ENCODE measurements around the gene NQO2.
A peak's percentile ranks its signal among the peaks of the same experiment; 100 is the strongest.
"Not testable (repeated sequence)": the region's sequence is repeated elsewhere in the genome, so short reads cannot be mapped to it uniquely, and the experiment has no call there.

The NQO2 gene

GRCh38 chr6:3037638-3038365 lies 38.1 kb downstream of the NQO2 start:
- no peak for DNase-seq (ENCODE audit: low spot score)

- no peak for DNase-seq (ENCODE audit: low spot score)
These were observed 39.7 kb downstream of the NQO2 start for GRCh38 chr6:3039384-3039783.

- DNase-seq (ENCODE audit: low spot score) = no peak
These were observed 41.5 kb downstream of the NQO2 start for GRCh38 chr6:3041147-3041546.

- no peak for DNase-seq (ENCODE audit: low spot score)
These were observed 41.9 kb downstream of the NQO2 start for GRCh38 chr6:3041606-3042005.

GRCh38 chr6:3045369-3045768 lies 45.7 kb downstream of the NQO2 start:
- DNase-seq (ENCODE audit: low spot score) = no peak

GRCh38 chr6:3045777-3046176 lies 46.1 kb downstream of the NQO2 start:
- DNase-seq (ENCODE audit: low spot score) = no peak

- no peak for DNase-seq (ENCODE audit: low spot score)
These were observed 46.6 kb downstream of the NQO2 start for GRCh38 chr6:3046295-3046694.

GRCh38 chr6:3048009-3048408 lies 48.3 kb downstream of the NQO2 start:
- not testable (repeated sequence) for DNase-seq (ENCODE audit: low spot score)

- no peak for DNase-seq (ENCODE audit: low spot score)
These were observed 53.0 kb downstream of the NQO2 start for GRCh38 chr6:3052481-3053230.

- DNase-seq (ENCODE audit: low spot score) = no peak
These were observed 53.5 kb downstream of the NQO2 start for GRCh38 chr6:3053231-3053508.

- peak; percentile 53 for DNase-seq (ENCODE audit: low spot score)
These were observed 54.8 kb downstream of the NQO2 start for GRCh38 chr6:3054229-3055157.

- DNase-seq (ENCODE audit: low spot score) = not testable (repeated sequence)
These were observed 55.4 kb downstream of the NQO2 start for GRCh38 chr6:3055158-3055499.

- no peak for DNase-seq (ENCODE audit: low spot score)
These were observed 57.5 kb downstream of the NQO2 start for GRCh38 chr6:3057063-3057770.

- DNase-seq (ENCODE audit: low spot score) = no peak
These were observed 59.3 kb downstream of the NQO2 start for GRCh38 chr6:3058957-3059356.

GRCh38 chr6:3060092-3060491 lies 60.4 kb downstream of the NQO2 start:
- not testable (repeated sequence) for DNase-seq (ENCODE audit: low spot score)

GRCh38 chr6:3061501-3061941 lies 61.8 kb downstream of the NQO2 start:
- no peak for DNase-seq (ENCODE audit: low spot score)

GRCh38 chr6:3063340-3063732 lies 63.6 kb downstream of the NQO2 start:
- not testable (repeated sequence) for DNase-seq (ENCODE audit: low spot score)

- DNase-seq (ENCODE audit: low spot score) = peak; percentile 78
These were observed 64.3 kb downstream of the NQO2 start for GRCh38 chr6:3063733-3064700.

- peak; percentile 93 for DNase-seq (ENCODE audit: low spot score)
These were observed 68.9 kb downstream of the NQO2 start, which contains the start of gene RIPK1 for GRCh38 chr6:3068329-3069214. Gene RIPK1 (plus strand): TSS chr6:3068494. CDS start chr6:3076824, 8,330 bp downstream.

All from hematopoietic multipotent progenitor cell treated with erythropoietin and hydrocortisone succinate and interleukin-3 and kit ligand, for 17 days (in vitro differentiated cells).